H9 (cell line): Measurements from ENCODE around the gene MUCL3. TPM values are rescaled to one million over a fixed set of nuclear protein-coding genes. Genes with fewer than 3 reads are reported as not detected.
"Not testable (repeated sequence)": the region's sequence is repeated elsewhere in the genome, so short reads cannot be mapped to it uniquely, and the experiment has no call there.

Experiments used
- DNase-seq: peaks from one replicate; pipeline ENCODE4 v3.0.0-alpha.2; 2017
- H2AFZ ChIP-seq: one replicate; pipeline ENCODE4 v1.6.1; 2013; ENCODE audit warnings: mild to moderate bottlenecking, low read length, control low read depth, moderate library complexity
- H2AK5ac ChIP-seq: 2 replicates; pipeline ENCODE4 v1.6.1; 2013; ENCODE audit warnings: low read length, control low read depth, mixed read lengths; ENCODE audit not compliant: insufficient read length
- H2BK120ac ChIP-seq: one replicate; pipeline ENCODE4 v1.6.1; 2013; ENCODE audit warnings: low read depth, mild to moderate bottlenecking, low read length, control low read depth, inconsistent platforms; ENCODE audit not compliant: poor library complexity, severe bottlenecking
- H2BK12ac ChIP-seq: 2 replicates; pipeline ENCODE4 v1.6.1; 2013; ENCODE audit warnings: low read length, control low read depth, mixed read lengths, low read depth; ENCODE audit not compliant: insufficient read length
- H2BK15ac ChIP-seq: 2 replicates; pipeline ENCODE4 v1.6.1; 2013; ENCODE audit warnings: low read depth, low read length, control low read depth
- H2BK20ac ChIP-seq: one replicate; pipeline ENCODE4 v1.6.1; 2013; ENCODE audit warnings: low read depth, mild to moderate bottlenecking, low read length, control low read depth, inconsistent platforms; ENCODE audit not compliant: poor library complexity, severe bottlenecking
- H2BK5ac ChIP-seq: 2 replicates; pipeline ENCODE4 v1.6.1; 2013; ENCODE audit warnings: low read length, control low read depth, mixed read lengths; ENCODE audit not compliant: insufficient read length
- H3K14ac ChIP-seq: 2 replicates; pipeline ENCODE4 v1.6.1; 2013; ENCODE audit warnings: low read length, control low read depth; ENCODE audit not compliant: insufficient read depth
- H3K18ac ChIP-seq: 2 replicates; pipeline ENCODE4 v1.6.1; 2013; ENCODE audit warnings: low read depth, mild to moderate bottlenecking, mixed read lengths, low read length, control low read depth; ENCODE audit not compliant: insufficient read length
- H3K23ac ChIP-seq: 2 replicates; pipeline ENCODE4 v1.6.1; 2013; ENCODE audit warnings: low read length, control low read depth, mixed read lengths, low read depth; ENCODE audit not compliant: insufficient read length
- H3K23me2 ChIP-seq: 2 replicates; pipeline ENCODE4 v1.6.1; 2013; ENCODE audit warnings: low read depth, mild to moderate bottlenecking, mixed read lengths, low read length, control low read depth; ENCODE audit not compliant: insufficient read length, poor library complexity, severe bottlenecking
- H3K27ac ChIP-seq: 2 replicates; pipeline ENCODE4 v1.5.1; 2013; ENCODE audit warnings: low read length, control low read depth, mixed read lengths, low read depth; ENCODE audit not compliant: insufficient read length
- H3K27me3 ChIP-seq: 2 replicates; pipeline ENCODE4 v1.6.1; 2013; ENCODE audit warnings: low read length, control low read depth, inconsistent platforms; ENCODE audit not compliant: insufficient read depth
- H3K4ac ChIP-seq: 2 replicates; pipeline ENCODE4 v1.6.1; 2013; ENCODE audit warnings: low read depth, mild to moderate bottlenecking, control low read depth, inconsistent platforms, low read length, moderate library complexity
- H3K4me1 ChIP-seq: 2 replicates; pipeline ENCODE4 v1.6.1; 2013; ENCODE audit warnings: low read length, control low read depth, inconsistent platforms; ENCODE audit not compliant: insufficient read depth
- H3K4me2 ChIP-seq: 2 replicates; pipeline ENCODE4 v1.6.1; 2013; ENCODE audit warnings: low read length, control low read depth, mixed read lengths; ENCODE audit not compliant: insufficient read length, insufficient read depth
- H3K56ac ChIP-seq: 2 replicates; pipeline ENCODE4 v1.6.1; 2013; ENCODE audit warnings: low read depth, mild to moderate bottlenecking, mixed read lengths, low read length, control low read depth; ENCODE audit not compliant: insufficient read length
- H3K79me1 ChIP-seq: 2 replicates; pipeline ENCODE4 v1.6.1; 2013; ENCODE audit warnings: low read depth, mild to moderate bottlenecking, moderate library complexity, low read length, control low read depth, inconsistent platforms; ENCODE audit not compliant: insufficient read depth, poor library complexity, severe bottlenecking
- H3K79me2 ChIP-seq: 2 replicates; pipeline ENCODE4 v1.6.1; 2013; ENCODE audit warnings: low read length, control low read depth, inconsistent platforms; ENCODE audit not compliant: insufficient read depth
- H3K9ac ChIP-seq: 2 replicates; pipeline ENCODE4 v1.6.1; 2013; ENCODE audit warnings: low read length, control low read depth, mixed read lengths; ENCODE audit not compliant: insufficient read length; ENCODE audit errors: extremely low read depth
- H3K9me3 ChIP-seq: one replicate; pipeline ENCODE4 v1.6.1; 2013; ENCODE audit warnings: low read depth, low read length, inconsistent platforms; ENCODE audit not compliant: control insufficient read depth
- H3T11ph ChIP-seq: one replicate; pipeline ENCODE4 v1.6.1; 2013; ENCODE audit warnings: mild to moderate bottlenecking, low read length, control low read depth, inconsistent platforms
- H4K20me1 ChIP-seq: one replicate; pipeline ENCODE4 v1.6.1; 2013; ENCODE audit not compliant: control insufficient read depth, insufficient read length, insufficient read depth
- H4K5ac ChIP-seq: 2 replicates; pipeline ENCODE4 v1.6.1; 2013; ENCODE audit warnings: low read depth, mild to moderate bottlenecking, mixed read lengths, low read length, control low read depth; ENCODE audit not compliant: insufficient read length
- H4K8ac ChIP-seq: replicated peaks from 2 replicates; pipeline ENCODE4 v1.6.1; 2013; ENCODE audit warnings: low read length, control low read depth, mixed read lengths, low read depth; ENCODE audit not compliant: insufficient read length
- H4K91ac ChIP-seq: 2 replicates; pipeline ENCODE4 v1.6.1; 2013; ENCODE audit warnings: low read depth, mild to moderate bottlenecking, moderate library complexity, mixed read lengths, low read length, control low read depth; ENCODE audit not compliant: insufficient read length
- H3K27ac Mint-ChIP-seq, 3 experiments: 2 replicates in 2 of 3; 3 replicates in 1 of 3; pipeline ENCODE4 v1.8.0; 2020 to 2021; ENCODE audit warnings: mixed read lengths in 3 of 3, mild to moderate bottlenecking in 1 of 3, moderate library complexity in 1 of 3
- H3K27me3 Mint-ChIP-seq: 2 replicates; pipeline ENCODE4 v1.8.0; 2021; ENCODE audit warnings: low read depth, mild to moderate bottlenecking, moderate library complexity, mixed read lengths
- H3K36me3 Mint-ChIP-seq, 3 experiments: 2 replicates in 2 of 3; 3 replicates in 1 of 3; pipeline ENCODE4 v1.8.0; 2020 to 2021; ENCODE audit warnings: low read depth in 3 of 3, mixed read lengths in 3 of 3; ENCODE audit not compliant: insufficient read depth in 1 of 3
- H3K4me1 Mint-ChIP-seq, 2 experiments: 2 replicates each; pipeline ENCODE4 v1.8.0; 2020; ENCODE audit warnings: mixed read lengths in 2 of 2
- H3K4me3 Mint-ChIP-seq, 2 experiments: 2 replicates in 1 of 2; 3 replicates in 1 of 2; pipeline ENCODE4 v1.8.0; 2020 to 2021; ENCODE audit warnings: mild to moderate bottlenecking in 2 of 2, mixed read lengths in 2 of 2, moderate library complexity in 1 of 2
- H3K9me3 Mint-ChIP-seq, 2 experiments: 2 replicates in 1 of 2; 3 replicates in 1 of 2; pipeline ENCODE4 v1.8.0; 2020; ENCODE audit warnings: mild to moderate bottlenecking in 2 of 2, mixed read lengths in 2 of 2, moderate library complexity in 1 of 2
- WGBS: extraction: QIAGEN DNeasy Blood & Tissue Kit; methylation state at CpG from one replicate; pipeline ENCODE4 v1.1.7; 2013; ENCODE audit warnings: missing lambda C conversion rate, low lambda C conversion rate, mixed read lengths; ENCODE audit not compliant: insufficient read length; ENCODE audit errors: extremely low coverage; 5-methylcytosine and 5-hydroxymethylcytosine counted together
- total RNA-seq: library from RNA; stranded (reverse); gene quantifications from 2 replicates; pipeline ENCODE4 v1.2.1, GENCODE V29; 2021
- TF ChIP-seq, protein P1 (sequence below): fragments of 200-600 bp; sonication (generic); conservative IDR thresholded peaks from 3 replicates; pipeline ENCODE4 v1.8.0; 2021; ENCODE audit warnings: antibody characterized with exemption, mild to moderate bottlenecking

Gene MUCL3
- total RNA-seq, 1 experiment from 2014 or later: 0.15 TPM

DNA sequence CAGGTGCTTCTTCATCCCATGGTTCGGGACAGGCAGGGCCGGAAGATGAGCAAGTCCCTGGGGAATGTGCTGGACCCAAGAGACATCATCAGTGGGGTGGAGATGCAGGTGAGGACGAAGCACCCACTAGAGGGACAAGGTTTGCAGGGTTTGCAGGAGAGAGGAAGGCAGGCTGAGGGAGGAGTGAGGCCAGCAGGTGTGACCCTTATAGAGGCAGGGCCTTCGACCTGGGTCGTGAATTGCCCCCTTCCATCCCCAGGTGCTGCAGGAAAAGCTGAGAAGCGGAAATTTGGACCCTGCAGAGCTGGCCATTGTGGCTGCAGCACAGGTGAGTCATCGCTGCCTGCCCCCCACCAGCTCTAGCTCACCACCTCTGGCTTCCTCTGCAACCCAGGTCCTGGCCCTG lies 18.3 kb upstream of the MUCL3 start:
- no peaks in the 10 kb centered on the region for H3K27me3 ChIP-seq
- Mint-ChIP-seq H3K4me3 (no peak overlapping the region), H3K9me3 (no peaks in the 10 kb centered on the region), H3K36me3 (peaks cover 32 to 86% (median 79%) of the 10 kb centered on the region in 3 experiments), H3K4me1 (peaks cover 9 to 12% of the 10 kb centered on the region in 2 experiments), H3K27me3 (no peaks in the 10 kb centered on the region; the same call in 1 of the 2 replicates), H3K27ac (peak overlapping the region in 2 of 3 experiments; percentile 4 to 18; a peak in 2 of 7 replicates)
- no peak overlapping the region for H2BK15ac ChIP-seq
- H4K8ac ChIP-seq: no peak overlapping the region
- no peak overlapping the region for H2BK5ac ChIP-seq
- no peak overlapping the region for H2BK120ac ChIP-seq
- H3T11ph ChIP-seq: no peak overlapping the region
- H3K4me1 ChIP-seq: no peaks in the 10 kb centered on the region
- no peaks in the 10 kb centered on the region for H3K23me2 ChIP-seq
- no peak overlapping the region for H3K23ac ChIP-seq
- no peak overlapping the region for H2BK12ac ChIP-seq
- peak; percentile 59 for DNase-seq
- H3K14ac ChIP-seq: no peak overlapping the region
- no CpG with 5 or more reads among the region's 7 CpGs for WGBS
- no peak overlapping the region for H3K27ac ChIP-seq
- H4K91ac ChIP-seq: no peak overlapping the region
- H3K79me2 ChIP-seq: no peaks in the 10 kb centered on the region
- H3K4ac ChIP-seq: no peak overlapping the region
- no peaks in the 10 kb centered on the region for H4K20me1 ChIP-seq
- no peak overlapping the region for H3K9ac ChIP-seq
- H3K18ac ChIP-seq: no peak overlapping the region
- no peak overlapping the region for H2AFZ ChIP-seq
- no peak overlapping the region for H2BK20ac ChIP-seq
- no peak overlapping the region for H3K56ac ChIP-seq
- no peak overlapping the region for H2AK5ac ChIP-seq
- H4K5ac ChIP-seq: no peak overlapping the region
- H3K9me3 ChIP-seq: no peaks in the 10 kb centered on the region
- TF ChIP-seq, protein P1, sequence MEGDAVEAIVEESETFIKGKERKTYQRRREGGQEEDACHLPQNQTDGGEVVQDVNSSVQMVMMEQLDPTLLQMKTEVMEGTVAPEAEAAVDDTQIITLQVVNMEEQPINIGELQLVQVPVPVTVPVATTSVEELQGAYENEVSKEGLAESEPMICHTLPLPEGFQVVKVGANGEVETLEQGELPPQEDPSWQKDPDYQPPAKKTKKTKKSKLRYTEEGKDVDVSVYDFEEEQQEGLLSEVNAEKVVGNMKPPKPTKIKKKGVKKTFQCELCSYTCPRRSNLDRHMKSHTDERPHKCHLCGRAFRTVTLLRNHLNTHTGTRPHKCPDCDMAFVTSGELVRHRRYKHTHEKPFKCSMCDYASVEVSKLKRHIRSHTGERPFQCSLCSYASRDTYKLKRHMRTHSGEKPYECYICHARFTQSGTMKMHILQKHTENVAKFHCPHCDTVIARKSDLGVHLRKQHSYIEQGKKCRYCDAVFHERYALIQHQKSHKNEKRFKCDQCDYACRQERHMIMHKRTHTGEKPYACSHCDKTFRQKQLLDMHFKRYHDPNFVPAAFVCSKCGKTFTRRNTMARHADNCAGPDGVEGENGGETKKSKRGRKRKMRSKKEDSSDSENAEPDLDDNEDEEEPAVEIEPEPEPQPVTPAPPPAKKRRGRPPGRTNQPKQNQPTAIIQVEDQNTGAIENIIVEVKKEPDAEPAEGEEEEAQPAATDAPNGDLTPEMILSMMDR: 0 out of 3 replicates have a peak, but pooled peaks have one; percentile 10
- no peak overlapping the region for H3K4me2 ChIP-seq
- H3K79me1 ChIP-seq: no peaks in the 10 kb centered on the region

DNA sequence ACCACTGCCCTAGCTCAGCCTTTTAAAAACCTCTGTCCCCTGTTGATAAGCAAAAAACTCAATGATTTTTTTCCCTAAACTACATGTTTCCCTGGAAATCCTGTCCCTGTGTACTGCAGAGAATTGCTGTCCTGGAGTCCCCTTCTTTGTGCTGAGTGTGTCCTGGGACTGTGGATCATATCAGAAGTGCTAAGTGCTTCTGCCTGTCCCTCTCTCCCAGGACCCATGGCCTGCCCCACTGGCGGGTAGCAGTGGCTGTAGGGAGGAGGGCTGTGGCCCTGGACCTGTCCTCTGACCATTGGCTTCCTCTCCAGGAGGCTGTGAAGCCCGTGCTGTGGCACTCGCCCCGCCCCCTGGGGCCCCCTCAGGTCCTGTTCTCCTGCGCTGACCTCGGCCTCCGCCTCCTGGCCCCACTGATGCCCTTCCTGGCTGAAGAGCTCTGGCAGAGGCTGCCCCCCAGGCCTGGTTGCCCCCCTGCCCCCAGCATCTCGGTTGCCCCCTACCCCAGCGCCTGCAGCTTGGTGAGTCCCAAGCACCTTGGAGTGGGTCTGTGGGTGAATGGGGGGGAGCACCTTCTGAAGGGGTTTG lies 16.6 kb upstream of the MUCL3 start:
- not testable (repeated sequence) for H3K23ac ChIP-seq, H2AK5ac ChIP-seq, H3K9ac ChIP-seq, H3T11ph ChIP-seq, H2BK5ac ChIP-seq, H4K20me1 ChIP-seq, H3K4me2 ChIP-seq, H4K5ac ChIP-seq, DNase-seq, H3K4ac ChIP-seq, H3K14ac ChIP-seq, H3K4me1 ChIP-seq, H3K27me3 Mint-ChIP-seq, H3K23me2 ChIP-seq, H3K79me2 ChIP-seq, H2BK20ac ChIP-seq, H3K56ac ChIP-seq, H4K8ac ChIP-seq, H2BK120ac ChIP-seq, H3K79me1 ChIP-seq, H3K9me3 ChIP-seq, H2BK12ac ChIP-seq, H2BK15ac ChIP-seq, H3K18ac ChIP-seq, H2AFZ ChIP-seq, H4K91ac ChIP-seq, H3K27ac ChIP-seq, H3K4me3 Mint-ChIP-seq, H3K27me3 ChIP-seq
- peaks cover 10 to 11% of the 10 kb centered on the region in 2 experiments; a peak in 4 of 5 replicates for H3K9me3 Mint-ChIP-seq
- no CpG with 5 or more reads among the region's 9 CpGs for WGBS
- peaks cover 9 to 12% of the 10 kb centered on the region in 2 experiments for H3K4me1 Mint-ChIP-seq
- peak overlapping the region in 2 of 3 experiments; percentile 33 to 60; a peak in 2 of 7 replicates for H3K27ac Mint-ChIP-seq
- H3K36me3 Mint-ChIP-seq: peaks cover 44 to 89% (median 80%) of the 10 kb centered on the region in 3 experiments
